Measurements from ENCODE around the gene CFAP251. TPM values are rescaled to one million over a fixed set of nuclear protein-coding genes. Genes with fewer than 3 reads are reported as not detected.
A peak's percentile ranks its signal among the peaks of the same experiment; 100 is the strongest.

The CFAP251 gene
- polyA plus RNA-seq, 3 donors: 0.08 to 0.17 TPM; not detected in 1

DNA sequence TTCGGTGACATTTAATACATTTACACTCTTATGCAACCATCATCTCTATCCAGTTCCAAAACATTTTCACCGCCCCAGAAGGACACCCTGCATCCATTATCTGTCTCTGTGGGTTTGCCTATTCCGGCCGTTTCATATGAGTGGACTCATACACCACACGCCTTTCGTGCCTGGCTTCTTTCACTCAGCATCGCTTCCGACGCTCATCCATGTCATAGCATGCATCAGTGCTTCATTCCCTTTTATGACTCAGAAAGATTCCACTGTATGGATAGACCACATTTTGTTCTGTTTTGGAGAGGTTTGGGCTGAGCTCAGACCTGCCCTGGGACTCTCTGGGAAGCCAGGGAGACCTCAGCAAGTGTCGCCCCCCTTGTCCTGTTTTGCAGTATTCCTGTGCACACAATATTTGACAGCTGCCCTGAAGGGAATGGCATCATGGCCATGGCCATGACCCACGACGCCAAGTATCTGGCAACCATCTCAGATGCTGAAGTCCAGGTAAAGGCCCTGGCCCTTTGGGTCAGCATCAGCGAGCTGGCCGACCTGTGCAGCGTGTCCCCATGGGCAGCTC, 23.8 kb downstream of the CFAP251 start:
- Histone ChIP-seq H3K4me3 (replicated peaks in 1 of 3; ENCODE audit: low read depth in 2 of 3, low read length in 3 of 3) (no peak overlapping the region), H3K27ac (ENCODE audit: low read depth in 1 of 2, low read length in 2 of 2) (no peak overlapping the region), H3K27me3 (ENCODE audit: control insufficient read depth in 2 of 2, insufficient read depth in 2 of 2, low read length in 2 of 2) (no peaks in the 10 kb centered on the region), H3K4me1 (ENCODE audit: control insufficient read depth in 1 of 2, insufficient read depth in 2 of 2, low read length in 2 of 2) (peaks cover 0 to 4% of the 10 kb centered on the region in 2 donors), H2AFZ (ENCODE audit: insufficient read depth, low read depth, low read length, poor library complexity, severe bottlenecking) (no peak overlapping the region), H3K9me3 (replicated peaks in 1 of 2; ENCODE audit: control insufficient read depth in 1 of 2, insufficient read depth in 1 of 2, low read length in 2 of 2) (peaks cover 0 to 4% of the 10 kb centered on the region in 2 donors), H3K36me3 (replicated peaks in 1 of 2; ENCODE audit: control insufficient read depth in 1 of 2, insufficient read depth in 2 of 2, low read length in 2 of 2) (no peaks in the 10 kb centered on the region), H3K4me2 (replicated peaks; ENCODE audit: extremely low read depth, low read length, poor library complexity, severe bottlenecking) (no peak overlapping the region), H3K9ac (ENCODE audit: insufficient read depth, low read length, poor library complexity, severe bottlenecking) (no peak overlapping the region), H3K79me2 (ENCODE audit: insufficient read depth, low read length) (no peaks in the 10 kb centered on the region), H4K20me1 (ENCODE audit: insufficient read depth, low read length) (no peaks in the 10 kb centered on the region)
- H3K9me3 Mint-ChIP-seq: peaks cover 0 to 3% (median 0%) of the 10 kb centered on the region in 7 donors
- no peak overlapping the region for H3K4me3 Mint-ChIP-seq
- no peak overlapping the region for H3K27ac Mint-ChIP-seq
- intact Hi-C loops (cut with micrococcal nuclease): no loop called here
- no peak for DNase-seq
- TF ChIP-seq, protein P1, sequence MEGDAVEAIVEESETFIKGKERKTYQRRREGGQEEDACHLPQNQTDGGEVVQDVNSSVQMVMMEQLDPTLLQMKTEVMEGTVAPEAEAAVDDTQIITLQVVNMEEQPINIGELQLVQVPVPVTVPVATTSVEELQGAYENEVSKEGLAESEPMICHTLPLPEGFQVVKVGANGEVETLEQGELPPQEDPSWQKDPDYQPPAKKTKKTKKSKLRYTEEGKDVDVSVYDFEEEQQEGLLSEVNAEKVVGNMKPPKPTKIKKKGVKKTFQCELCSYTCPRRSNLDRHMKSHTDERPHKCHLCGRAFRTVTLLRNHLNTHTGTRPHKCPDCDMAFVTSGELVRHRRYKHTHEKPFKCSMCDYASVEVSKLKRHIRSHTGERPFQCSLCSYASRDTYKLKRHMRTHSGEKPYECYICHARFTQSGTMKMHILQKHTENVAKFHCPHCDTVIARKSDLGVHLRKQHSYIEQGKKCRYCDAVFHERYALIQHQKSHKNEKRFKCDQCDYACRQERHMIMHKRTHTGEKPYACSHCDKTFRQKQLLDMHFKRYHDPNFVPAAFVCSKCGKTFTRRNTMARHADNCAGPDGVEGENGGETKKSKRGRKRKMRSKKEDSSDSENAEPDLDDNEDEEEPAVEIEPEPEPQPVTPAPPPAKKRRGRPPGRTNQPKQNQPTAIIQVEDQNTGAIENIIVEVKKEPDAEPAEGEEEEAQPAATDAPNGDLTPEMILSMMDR (IDR thresholded peaks at IDR 0.05): no peak
- 99% methylated on average over 10 of the region's 15 CpGs for WGBS (ENCODE audit: insufficient coverage)
- no peaks in the 10 kb centered on the region for H3K36me3 Mint-ChIP-seq
- peaks cover 0 to 3% (median 0%) of the 10 kb centered on the region in 3 donors for H3K27me3 Mint-ChIP-seq (ENCODE audit: low read depth in 3 of 3)
- peaks cover 5% of the 10 kb centered on the region for H3K4me1 Mint-ChIP-seq

DNA sequence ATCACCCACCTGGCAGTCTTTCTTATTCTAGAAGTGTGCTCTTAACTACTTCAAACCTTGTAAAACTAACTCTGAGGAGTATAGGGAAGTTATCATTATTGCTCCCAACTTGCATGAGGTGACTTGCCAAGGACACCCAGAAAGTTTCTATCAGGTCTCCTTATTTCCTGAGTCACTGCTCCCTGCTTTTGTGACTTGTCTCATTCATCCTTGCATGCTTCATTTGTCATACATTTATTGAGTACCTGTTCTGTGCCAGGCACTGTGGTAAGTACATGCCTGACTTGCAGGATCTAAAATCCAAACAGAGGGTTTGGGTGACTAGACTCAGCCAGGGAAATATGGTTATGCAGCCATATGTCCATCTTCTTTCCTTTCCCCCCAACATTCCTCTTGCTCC, 25.5 kb downstream of the CFAP251 start:
- Mint-ChIP-seq H3K4me3 (no peak overlapping the region), H3K4me1 (peaks cover 5% of the 10 kb centered on the region), H3K27me3 (ENCODE audit: low read depth in 3 of 3) (peaks cover 0 to 3% (median 0%) of the 10 kb centered on the region in 3 donors), H3K36me3 (no peaks in the 10 kb centered on the region), H3K27ac (peak overlapping the region in 1 of 7 donors; percentile 23), H3K9me3 (peaks cover 0 to 4% (median 0%) of the 10 kb centered on the region in 7 donors)
- Histone ChIP-seq H3K4me2 (replicated peaks; ENCODE audit: extremely low read depth, low read length, poor library complexity, severe bottlenecking) (no peak overlapping the region), H3K27ac (ENCODE audit: low read depth in 1 of 2, low read length in 2 of 2) (no peak overlapping the region), H3K4me1 (ENCODE audit: control insufficient read depth in 1 of 2, insufficient read depth in 2 of 2, low read length in 2 of 2) (peaks cover 0 to 4% of the 10 kb centered on the region in 2 donors), H3K9ac (ENCODE audit: insufficient read depth, low read length, poor library complexity, severe bottlenecking) (no peak overlapping the region), H3K27me3 (ENCODE audit: control insufficient read depth in 2 of 2, insufficient read depth in 2 of 2, low read length in 2 of 2) (no peaks in the 10 kb centered on the region), H4K20me1 (ENCODE audit: insufficient read depth, low read length) (no peaks in the 10 kb centered on the region), H3K79me2 (ENCODE audit: insufficient read depth, low read length) (no peaks in the 10 kb centered on the region), H3K9me3 (replicated peaks in 1 of 2; ENCODE audit: control insufficient read depth in 1 of 2, insufficient read depth in 1 of 2, low read length in 2 of 2) (peaks cover 0 to 4% of the 10 kb centered on the region in 2 donors), H3K36me3 (replicated peaks in 1 of 2; ENCODE audit: control insufficient read depth in 1 of 2, insufficient read depth in 2 of 2, low read length in 2 of 2) (no peaks in the 10 kb centered on the region), H2AFZ (ENCODE audit: insufficient read depth, low read depth, low read length, poor library complexity, severe bottlenecking) (no peak overlapping the region), H3K4me3 (replicated peaks in 1 of 3; ENCODE audit: low read depth in 2 of 3, low read length in 3 of 3) (no peak overlapping the region)
- DNase-seq: no peak
- intact Hi-C loops (cut with micrococcal nuclease): no loop called here
- TF ChIP-seq, protein P1 (IDR thresholded peaks at IDR 0.05): no peak

Data from CD14-positive monocyte (primary cell).